Measurements from ENCODE around the gene CCBE1.

CCBE1 gene

GRCh38 chr18:59570101-59570775 lies 127.0 kb downstream of the CCBE1 start:
- no peak for DNase-seq (ENCODE audit: low read depth)

- no peak for DNase-seq (ENCODE audit: low read depth)
Observed at GRCh38 chr18:59569390-59569791, 127.8 kb downstream of the CCBE1 start.

- DNase-seq (ENCODE audit: low read depth): no peak
Observed at GRCh38 chr18:59567431-59567830, 129.8 kb downstream of the CCBE1 start.

GRCh38 chr18:59566533-59566971 lies 130.7 kb downstream of the CCBE1 start:
- no peak for DNase-seq (ENCODE audit: low read depth)

- no peak for DNase-seq (ENCODE audit: low read depth)
Observed at GRCh38 chr18:59565957-59566356, 131.3 kb downstream of the CCBE1 start.

GRCh38 chr18:59564561-59564960 lies 132.7 kb downstream of the CCBE1 start:
- no peak for DNase-seq (ENCODE audit: low read depth)

- DNase-seq (ENCODE audit: low read depth): no peak
Observed at GRCh38 chr18:59563176-59563785, 133.9 kb downstream of the CCBE1 start.

- DNase-seq (ENCODE audit: low read depth): no peak
Observed at GRCh38 chr18:59562751-59563150, 134.5 kb downstream of the CCBE1 start.

GRCh38 chr18:59561612-59562011 lies 135.6 kb downstream of the CCBE1 start:
- DNase-seq (ENCODE audit: low read depth): no peak

GRCh38 chr18:59560556-59560955 lies 136.7 kb downstream of the CCBE1 start:
- DNase-seq (ENCODE audit: low read depth): no peak

- DNase-seq (ENCODE audit: low read depth): no peak
Observed at GRCh38 chr18:59559528-59559927, 137.7 kb downstream of the CCBE1 start.

- no peak for DNase-seq (ENCODE audit: low read depth)
Observed at GRCh38 chr18:59555995-59556659, 141.1 kb downstream of the CCBE1 start.

GRCh38 chr18:59554796-59555335 lies 142.4 kb downstream of the CCBE1 start:
- no peak for DNase-seq (ENCODE audit: low read depth)

GRCh38 chr18:59553273-59553870 lies 143.9 kb downstream of the CCBE1 start:
- DNase-seq (ENCODE audit: low read depth): no peak

GRCh38 chr18:59551902-59552635 lies 145.2 kb downstream of the CCBE1 start:
- no peak for DNase-seq (ENCODE audit: low read depth)

GRCh38 chr18:59550174-59550516 lies 147.1 kb downstream of the CCBE1 start:
- no peak for DNase-seq (ENCODE audit: low read depth)

- no peak for DNase-seq (ENCODE audit: low read depth)
Observed at GRCh38 chr18:59549503-59550173, 147.6 kb downstream of the CCBE1 start.

GRCh38 chr18:59547581-59548182 lies 149.5 kb downstream of the CCBE1 start:
- no peak for DNase-seq (ENCODE audit: low read depth)

- no peak for DNase-seq (ENCODE audit: low read depth)
Observed at GRCh38 chr18:59546188-59546587, 151.0 kb downstream of the CCBE1 start.

- DNase-seq (ENCODE audit: low read depth): no peak
Observed at GRCh38 chr18:59540780-59541179, 156.4 kb downstream of the CCBE1 start.

GRCh38 chr18:59540346-59540745 lies 156.9 kb downstream of the CCBE1 start:
- DNase-seq (ENCODE audit: low read depth): no peak
